RPMI8226 (cell line): ENCODE results near the gene SKAP2.
"Not testable (repeated sequence)": the region's sequence is repeated elsewhere in the genome, so short reads cannot be mapped to it uniquely, and the experiment has no call there.

Experiments used
- DNase-seq: peaks from one replicate; pipeline ENCODE4 v3.0.0-alpha.2; 2015

The SKAP2 gene

GRCh38 chr7:26856176-26856985, 8.0 kb downstream of the SKAP2 start:
- DNase-seq = no peak

- DNase-seq = no peak
These were observed 9.2 kb downstream of the SKAP2 start for GRCh38 chr7:26854876-26855855.

GRCh38 chr7:26853788-26854393, 10.5 kb downstream of the SKAP2 start:
- DNase-seq = peak; percentile 18

GRCh38 chr7:26850193-26850651, 14.2 kb downstream of the SKAP2 start:
- no peak for DNase-seq

GRCh38 chr7:26843705-26844104, 20.7 kb downstream of the SKAP2 start:
- DNase-seq = no peak

GRCh38 chr7:26842897-26843296, 21.5 kb downstream of the SKAP2 start:
- no peak for DNase-seq

GRCh38 chr7:26841003-26841739, 23.2 kb downstream of the SKAP2 start:
- no peak for DNase-seq

- DNase-seq = not testable (repeated sequence)
These were observed 27.6 kb downstream of the SKAP2 start for GRCh38 chr7:26836793-26837192.

- DNase-seq = no peak
These were observed 49.0 kb downstream of the SKAP2 start for GRCh38 chr7:26815426-26815825.

- no peak for DNase-seq
These were observed 51.0 kb downstream of the SKAP2 start for GRCh38 chr7:26813432-26813831.

- no peak for DNase-seq
These were observed 69.8 kb downstream of the SKAP2 start for GRCh38 chr7:26794541-26794940.

GRCh38 chr7:26792576-26792975, 71.8 kb downstream of the SKAP2 start:
- no peak for DNase-seq

GRCh38 chr7:26792006-26792405, 72.4 kb downstream of the SKAP2 start:
- no peak for DNase-seq

GRCh38 chr7:26789481-26790184, 74.8 kb downstream of the SKAP2 start:
- no peak for DNase-seq

- no peak for DNase-seq
These were observed 76.7 kb downstream of the SKAP2 start for GRCh38 chr7:26787701-26788100.

- no peak for DNase-seq
These were observed 80.3 kb downstream of the SKAP2 start for GRCh38 chr7:26784118-26784517.

- DNase-seq = no peak
These were observed 81.9 kb downstream of the SKAP2 start for GRCh38 chr7:26782501-26782900.

GRCh38 chr7:26779978-26780595, 84.3 kb downstream of the SKAP2 start:
- no peak for DNase-seq

- DNase-seq = no peak
These were observed 87.0 kb downstream of the SKAP2 start for GRCh38 chr7:26777385-26777784.

GRCh38 chr7:26760501-26760900, 103.9 kb downstream of the SKAP2 start:
- no peak for DNase-seq

- DNase-seq = no peak
These were observed 105.3 kb downstream of the SKAP2 start for GRCh38 chr7:26759108-26759507.
